ENCODE results near the gene EEF2K. TPM values are rescaled to one million over a fixed set of nuclear protein-coding genes. Genes with fewer than 3 reads are reported as not detected.

Gene EEF2K
- total RNA-seq, 2 donors from 2014 or later, result 23.6 to 25.1 TPM

- no peak for ATAC-seq
- Histone ChIP-seq H3K27me3 (no peaks in the 10 kb centered on the region), H3K9me3 (no peaks in the 10 kb centered on the region), H3K27ac (no peak overlapping the region), H3K4me1 (peaks cover 7% of the 10 kb centered on the region), H3K36me3 (replicated peaks in 1 of 2; ENCODE audit: insufficient read depth in 1 of 2, low read depth in 2 of 2) (peaks cover 0 to 33% of the 10 kb centered on the region in 2 donors), H3K4me3 (no peak overlapping the region)
- TF ChIP-seq CTCF (IDR thresholded peaks at IDR 0.05) (no peak), POLR2A (IDR thresholded peaks at IDR 0.05) (no peak)
- 87 to 94% methylated on average over 17 to 19 of the region's 19 CpGs for WGBS, 2 donors
- no peak for DNase-seq
- intact Hi-C loops (cut with DNase I), result no loop called here
Observed at GRCh38 chr16:22324787-22325597, 118.9 kb downstream of the EEF2K start.

GRCh38 chr16:22325598-22326368 is 119.7 kb downstream of the EEF2K start:
- peaks cover 7% of the 10 kb centered on the region for H3K4me1 ChIP-seq
- intact Hi-C loops (cut with DNase I), result no loop called here
- TF ChIP-seq CTCF (IDR thresholded peaks at IDR 0.05), result no peak
- TF ChIP-seq POLR2A (IDR thresholded peaks at IDR 0.05), result no peak
- peaks cover 0 to 31% of the 10 kb centered on the region in 2 donors for H3K36me3 ChIP-seq (replicated peaks in 1 of 2; ENCODE audit: insufficient read depth in 1 of 2, low read depth in 2 of 2)
- 91 to 95% methylated on average over 24 to 39 of the region's 46 CpGs for WGBS, 2 donors
- DNase-seq (no peak), ATAC-seq (no peak)
- no peaks in the 10 kb centered on the region for H3K9me3 ChIP-seq
- no peak overlapping the region for H3K4me3 ChIP-seq
- H3K27ac ChIP-seq, result no peak overlapping the region
- no peaks in the 10 kb centered on the region for H3K27me3 ChIP-seq

GRCh38 chr16:22326369-22326652 is 120.2 kb downstream of the EEF2K start:
- no peaks in the 10 kb centered on the region for H3K9me3 ChIP-seq
- peaks cover 0 to 29% of the 10 kb centered on the region in 2 donors for H3K36me3 ChIP-seq (replicated peaks in 1 of 2; ENCODE audit: insufficient read depth in 1 of 2, low read depth in 2 of 2)
- WGBS, 2 donors, result 79 to 81% methylated on average over 2 to 4 of the region's 4 CpGs
- no peak for TF ChIP-seq POLR2A (IDR thresholded peaks at IDR 0.05)
- TF ChIP-seq CTCF (IDR thresholded peaks at IDR 0.05), result no peak
- DNase-seq (no peak), ATAC-seq (no peak)
- H3K4me3 ChIP-seq, result no peak overlapping the region
- H3K27me3 ChIP-seq, result no peaks in the 10 kb centered on the region
- peaks cover 7% of the 10 kb centered on the region for H3K4me1 ChIP-seq
- intact Hi-C loops (cut with DNase I), result no loop called here
- no peak overlapping the region for H3K27ac ChIP-seq

- Histone ChIP-seq H3K9me3 (no peaks in the 10 kb centered on the region), H3K36me3 (replicated peaks in 1 of 2; ENCODE audit: insufficient read depth in 1 of 2, low read depth in 2 of 2) (peaks cover 2 to 25% of the 10 kb centered on the region in 2 donors), H3K27me3 (no peaks in the 10 kb centered on the region), H3K4me1 (peaks cover under 1% of the 10 kb centered on the region), H3K4me3 (no peak overlapping the region), H3K27ac (no peak overlapping the region)
- TF ChIP-seq POLR2A (IDR thresholded peaks at IDR 0.05) (no peak), CTCF (IDR thresholded peaks at IDR 0.05) (no peak)
- intact Hi-C loops (cut with DNase I), result no loop called here
- no peak for ATAC-seq
- WGBS, 2 donors, result 88% methylated on average over 12 of the region's 13 CpGs; no CpG with 5 or more reads in 1 of the 2 donors
- no peak for DNase-seq
Observed at GRCh38 chr16:22326771-22327445, 120.8 kb downstream of the EEF2K start.

Data from body of pancreas (tissue), 4 donors.